NB4 (cell line): ENCODE measurements around the gene NKX6-1.

Experiments
- DNase-seq: peaks from one replicate; pipeline ENCODE4 v3.0.0; 2010; ENCODE audit warnings: low read depth
- H3K4me3 ChIP-seq: one replicate; pipeline ENCODE4 v1.5.1; 2011; ENCODE audit warnings: mild to moderate bottlenecking, low read depth, low read length, moderate library complexity
- CTCF ChIP-seq: IDR thresholded peaks from one replicate; pipeline ENCODE4 v1.5.1; 2012; ENCODE audit warnings: low read depth, low read length
- MAX ChIP-seq: IDR thresholded peaks from 2 replicates; pipeline ENCODE4 v1.6.1; 2011; ENCODE audit warnings: low read depth, low read length
- MYC ChIP-seq: IDR thresholded peaks from 2 replicates; pipeline ENCODE4 v1.6.1; 2011; ENCODE audit warnings: low read depth, low read length
- POLR2A ChIP-seq: IDR thresholded peaks from 2 replicates; pipeline ENCODE4 v1.6.1; 2011; ENCODE audit warnings: mild to moderate bottlenecking; ENCODE audit not compliant: insufficient read length; ENCODE audit errors: extremely low read depth

Gene NKX6-1

GRCh38 chr4:84498935-84499623 lies at the start of gene NKX6-1:
Gene NKX6-1 (minus strand): TSS chr4:84499292. CDS start chr4:84498228, 1,064 bp downstream.
- TF ChIP-seq MAX (no peak), MYC (no peak), POLR2A (no peak), CTCF (no peak)
- no peak for DNase-seq
- H3K4me3 ChIP-seq, result no peak within 1 kb of the TSS

DNA sequence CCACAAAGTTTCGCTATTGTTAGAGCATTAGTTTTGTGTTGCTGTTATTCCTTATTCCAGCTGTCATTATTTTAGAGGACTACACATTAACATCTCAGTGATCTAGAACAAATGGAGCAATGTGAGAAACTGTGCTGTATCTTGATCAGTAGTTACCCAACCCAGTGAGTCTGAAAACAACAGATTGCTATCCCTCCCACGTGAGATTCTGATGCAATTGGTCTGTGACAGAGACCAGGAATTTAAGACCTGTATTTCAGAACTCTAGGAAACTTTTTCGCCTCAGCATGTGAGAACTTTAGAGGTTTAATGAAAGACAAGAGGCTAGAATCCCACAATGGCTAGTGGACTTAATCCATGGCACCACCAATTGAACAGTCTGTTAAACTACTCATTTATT lies 48.1 kb upstream of the NKX6-1 start:
- DNase-seq, result peak; percentile 5

DNA sequence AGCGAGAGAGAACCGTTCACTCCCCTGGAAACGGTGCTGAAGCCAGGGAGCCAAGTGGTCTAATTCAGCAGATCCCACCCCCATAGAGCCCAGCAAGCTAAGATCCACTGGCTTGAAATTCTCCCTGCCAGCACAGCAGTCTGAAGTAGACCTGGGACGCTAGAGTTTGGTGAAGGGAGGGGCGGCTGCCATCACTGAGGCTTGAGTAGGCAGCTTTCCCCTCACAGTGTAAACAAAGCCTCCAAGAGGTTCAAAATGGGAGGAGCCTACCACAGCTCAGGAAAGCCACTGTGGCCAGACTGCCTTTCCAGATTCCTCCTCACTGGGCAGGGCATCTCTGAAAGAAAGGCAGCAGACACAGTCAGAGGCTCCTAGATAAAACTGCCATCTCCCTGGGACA lies 46.0 kb upstream of the NKX6-1 start:
- H3K4me3 ChIP-seq, result no peak overlapping the region
- TF ChIP-seq MAX (no peak), CTCF (no peak), MYC (no peak), POLR2A (no peak)
- no peak for DNase-seq

More for the DNA sequence above, 48.1 kb upstream of the NKX6-1 start:
- no peak overlapping the region for H3K4me3 ChIP-seq
- TF ChIP-seq CTCF (no peak), POLR2A (no peak), MAX (no peak), MYC (no peak)

GRCh38 chr4:84535901-84536300 lies 36.8 kb upstream of the NKX6-1 start:
- TF ChIP-seq MYC (no peak), CTCF (no peak), MAX (no peak), POLR2A (no peak)
- DNase-seq, result no peak

DNA sequence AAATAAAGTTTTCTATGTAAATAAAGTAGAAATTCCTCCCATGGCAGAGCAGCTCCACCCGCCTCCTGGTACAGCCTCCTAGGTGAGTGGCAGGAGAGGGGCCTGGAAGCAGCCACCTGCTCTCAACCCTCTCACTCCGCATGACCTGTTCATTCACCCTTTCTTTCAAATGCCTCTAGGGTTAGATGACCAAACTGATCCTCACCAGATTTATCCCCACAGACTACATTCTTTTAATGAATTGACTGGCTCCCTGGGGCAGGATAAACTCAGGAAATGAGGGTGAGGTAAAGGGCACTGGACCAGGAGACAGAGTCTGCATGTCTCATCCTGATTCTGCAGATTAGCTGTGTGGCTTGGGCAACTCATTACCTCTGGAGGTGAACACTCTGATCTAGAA lies 32.6 kb upstream of the NKX6-1 start:
- no peak overlapping the region for H3K4me3 ChIP-seq
- TF ChIP-seq MYC (no peak), POLR2A (no peak), MAX (no peak), CTCF (no peak)
- DNase-seq, result no peak

More at GRCh38 chr4:84535901-84536300, 36.8 kb upstream of the NKX6-1 start:
- H3K4me3 ChIP-seq, result no peak overlapping the region
